Endothelial cell of hepatic sinusoid (primary cell): ENCODE results near the gene ACOX2.

Source experiments
- in situ Hi-C: cut with HindIII; loops from 2 replicates; pipeline ENCODE4 v1.10.0; 2017; ENCODE audit warnings: low sequenced_read_pairs

The ACOX2 gene

GRCh38 chr3:58536501-58537411 lies at the start of gene ACOX2:
TSS of gene ACOX2 (minus strand) at chr3:58537190. CDS start at chr3:58535106, 2,084 bp downstream.
- in situ Hi-C loops, result no loop called here

GRCh38 chr3:58585994-58586393 lies 49.0 kb upstream of the ACOX2 start:
- in situ Hi-C loops, result no loop called here

GRCh38 chr3:58585005-58585786 lies 48.2 kb upstream of the ACOX2 start:
- in situ Hi-C loops, result no loop called here

- in situ Hi-C loops, result no loop called here
Measured at GRCh38 chr3:58584690-58585004, 47.7 kb upstream of the ACOX2 start.

GRCh38 chr3:58581328-58582091 lies 44.5 kb upstream of the ACOX2 start:
- in situ Hi-C loops, result no loop called here

- in situ Hi-C loops, result no loop called here
Measured at GRCh38 chr3:58580826-58581327, 43.9 kb upstream of the ACOX2 start.

GRCh38 chr3:58578873-58579272 lies 41.9 kb upstream of the ACOX2 start:
- in situ Hi-C loops, result loop anchor here (5.0 kb wide), 1 partner anchor 43 kb away; no protein-coding TSS in a partner anchor

GRCh38 chr3:58577269-58577821 lies 40.4 kb upstream of the ACOX2 start, which contains the start of gene FAM107A:
TSS of gene FAM107A (minus strand) at chr3:58577391. CDS start at chr3:58569860, 7,531 bp downstream.
- in situ Hi-C loops, result loop anchor here (5.0 kb wide), 1 partner anchor 45 kb away; no protein-coding TSS in a partner anchor

GRCh38 chr3:58576716-58577115 lies 39.7 kb upstream of the ACOX2 start:
- in situ Hi-C loops, result loop anchor here (5.0 kb wide), 1 partner anchor 46 kb away; no protein-coding TSS in a partner anchor

- in situ Hi-C loops, result loop anchor here (5.0 kb wide), 1 partner anchor 46 kb away; no protein-coding TSS in a partner anchor
Measured at GRCh38 chr3:58575971-58576652, 39.1 kb upstream of the ACOX2 start.

- in situ Hi-C loops, result loop anchor here (5.0 kb wide), 1 partner anchor 48 kb away; no protein-coding TSS in a partner anchor
Measured at GRCh38 chr3:58574682-58575081, 37.7 kb upstream of the ACOX2 start.

- in situ Hi-C loops, result no loop called here
Measured at GRCh38 chr3:58574106-58574505, 37.1 kb upstream of the ACOX2 start.

- in situ Hi-C loops, result no loop called here
Measured at GRCh38 chr3:58573640-58574039, 36.6 kb upstream of the ACOX2 start.

- in situ Hi-C loops, result no loop called here
Measured at GRCh38 chr3:58572634-58573230, 35.7 kb upstream of the ACOX2 start.

- in situ Hi-C loops, result no loop called here
Measured at GRCh38 chr3:58572013-58572633, 35.1 kb upstream of the ACOX2 start.

GRCh38 chr3:58570851-58571250 lies 33.9 kb upstream of the ACOX2 start:
- in situ Hi-C loops, result no loop called here

- in situ Hi-C loops, result no loop called here
Measured at GRCh38 chr3:58569287-58570001, 32.5 kb upstream of the ACOX2 start.
